GM18508 (cell line): ENCODE measurements around the gene ARHGAP18.

Experiments used
- ATAC-seq: cut with Tn5 transposase; IDR thresholded peaks from one replicate; pipeline ENCODE4 v1.9.1; 2021; ENCODE audit warnings: moderate number of reproducible peaks; ENCODE audit not compliant: insufficient read depth, unreplicated experiment

Gene ARHGAP18

DNA sequence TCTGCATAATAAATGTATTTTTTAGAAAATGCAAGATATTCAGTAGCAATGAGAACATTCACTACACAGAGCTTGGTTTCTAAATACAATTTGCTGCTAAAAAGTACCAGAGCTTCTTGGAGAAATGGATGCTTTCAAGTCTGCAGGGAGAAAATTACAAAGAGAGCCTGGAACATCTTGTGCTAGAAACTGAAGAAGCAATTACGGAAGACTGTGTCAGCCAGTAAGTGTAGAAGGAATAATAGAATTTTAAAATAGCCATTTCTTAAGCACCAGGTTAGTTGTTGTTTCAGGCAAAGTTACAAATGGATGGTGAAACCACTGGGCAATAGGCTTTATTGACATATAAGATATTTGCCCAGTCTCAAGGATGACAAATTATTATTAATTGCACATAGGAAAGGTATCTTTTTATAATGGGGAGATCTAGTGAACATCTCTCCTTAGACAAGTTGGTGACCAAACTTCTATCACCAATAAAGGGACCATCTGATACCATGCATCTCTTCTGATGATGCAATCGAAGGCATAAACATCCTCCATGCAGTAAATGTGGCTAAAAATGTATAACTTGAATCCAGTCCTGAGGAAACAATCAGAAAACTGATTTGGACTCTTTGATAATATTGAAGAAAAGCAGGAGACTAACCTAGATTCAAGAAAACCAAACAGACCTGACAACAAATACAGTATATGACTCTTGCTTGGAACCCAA is 81.7 kb downstream of the ARHGAP18 start:
- no peak for ATAC-seq

DNA sequence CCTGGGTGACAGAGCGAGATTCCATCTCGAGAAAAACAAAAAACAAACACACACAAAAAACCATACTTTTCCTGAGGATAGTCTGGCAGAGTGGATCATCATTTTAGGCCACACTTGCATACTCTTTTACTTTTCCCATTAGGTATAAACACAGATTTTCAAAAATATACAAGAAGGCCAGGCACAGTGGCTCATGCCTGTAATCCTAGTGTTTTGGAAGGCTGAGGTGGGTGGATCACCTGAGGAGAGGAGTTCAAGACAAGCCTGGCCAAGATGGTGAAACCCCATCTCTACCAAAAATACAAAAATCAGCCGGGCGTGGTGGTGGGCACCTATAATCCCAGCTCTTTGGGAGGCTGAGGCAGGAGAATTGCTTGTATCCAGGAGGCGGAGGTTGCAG is 85.5 kb downstream of the ARHGAP18 start:
- no peak for ATAC-seq

DNA sequence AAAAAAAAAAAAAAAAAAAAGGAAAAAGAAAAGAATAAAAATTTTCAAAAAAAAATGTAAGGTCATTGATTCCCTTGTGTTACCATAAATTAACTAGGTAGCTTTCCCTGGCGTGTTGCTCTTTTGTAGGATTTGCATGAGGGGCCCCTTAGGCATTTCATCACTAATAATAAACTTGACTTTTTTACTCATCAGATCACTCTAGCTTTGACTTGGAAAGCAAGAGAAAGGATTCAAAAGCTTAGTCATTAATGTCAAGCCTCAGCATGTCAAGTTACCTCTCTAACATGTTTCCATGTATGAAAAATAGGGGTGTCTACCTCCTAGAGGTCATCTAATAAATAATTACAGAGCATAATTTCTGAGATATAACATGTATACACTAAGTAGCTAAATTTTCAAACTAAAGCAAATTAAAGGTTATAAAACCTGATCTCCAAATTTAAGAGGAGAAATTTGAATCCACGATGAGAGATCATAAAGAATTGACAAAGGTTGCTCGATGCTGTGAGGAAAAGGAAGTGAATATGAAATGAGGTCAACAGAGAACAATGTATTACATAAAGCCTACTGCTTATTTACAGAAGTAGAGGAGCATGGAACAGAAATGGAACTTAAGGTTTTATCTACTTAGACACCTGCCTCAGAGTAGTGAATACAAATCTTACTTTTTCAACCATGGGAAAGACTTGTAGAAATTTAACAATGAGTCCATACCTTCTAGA is 86.8 kb downstream of the ARHGAP18 start:
- no peak for ATAC-seq

DNA sequence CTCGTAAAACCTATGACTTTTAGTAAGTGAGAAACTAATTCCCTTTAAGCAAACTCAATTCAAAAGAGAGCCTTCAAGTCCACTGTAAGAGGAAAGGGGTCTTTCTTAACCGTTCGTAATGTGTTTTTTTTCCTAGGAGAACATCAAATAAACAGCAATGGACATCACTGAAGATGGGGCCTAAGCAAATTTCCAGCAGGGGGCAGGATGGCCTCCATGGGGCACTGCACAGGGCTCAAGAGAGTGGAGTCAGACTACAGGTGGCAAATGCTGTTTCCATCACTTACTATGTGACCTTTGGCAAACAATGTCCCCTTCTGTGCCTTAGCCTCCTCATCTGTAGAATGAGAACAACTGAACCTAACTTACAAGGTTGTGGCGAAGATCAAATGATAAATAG is 88.7 kb downstream of the ARHGAP18 start:
- no peak for ATAC-seq

DNA sequence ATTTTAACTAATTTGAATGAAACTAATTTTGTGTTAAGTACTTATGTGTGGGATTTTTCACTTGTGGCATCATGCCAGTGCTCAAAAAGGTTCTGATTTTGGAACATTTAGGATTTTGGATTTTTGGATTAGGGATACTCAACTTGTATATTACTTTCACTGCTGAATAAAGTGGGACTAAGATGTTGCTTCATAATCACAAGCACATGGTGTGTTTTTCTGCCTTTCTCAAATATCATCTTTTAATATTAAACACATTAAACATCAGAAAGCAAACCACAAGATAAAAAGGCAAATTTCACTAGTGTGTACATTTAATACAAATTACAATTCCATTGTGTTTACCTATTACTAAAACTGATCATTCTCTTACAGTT is 89.8 kb downstream of the ARHGAP18 start:
- no peak for ATAC-seq

DNA sequence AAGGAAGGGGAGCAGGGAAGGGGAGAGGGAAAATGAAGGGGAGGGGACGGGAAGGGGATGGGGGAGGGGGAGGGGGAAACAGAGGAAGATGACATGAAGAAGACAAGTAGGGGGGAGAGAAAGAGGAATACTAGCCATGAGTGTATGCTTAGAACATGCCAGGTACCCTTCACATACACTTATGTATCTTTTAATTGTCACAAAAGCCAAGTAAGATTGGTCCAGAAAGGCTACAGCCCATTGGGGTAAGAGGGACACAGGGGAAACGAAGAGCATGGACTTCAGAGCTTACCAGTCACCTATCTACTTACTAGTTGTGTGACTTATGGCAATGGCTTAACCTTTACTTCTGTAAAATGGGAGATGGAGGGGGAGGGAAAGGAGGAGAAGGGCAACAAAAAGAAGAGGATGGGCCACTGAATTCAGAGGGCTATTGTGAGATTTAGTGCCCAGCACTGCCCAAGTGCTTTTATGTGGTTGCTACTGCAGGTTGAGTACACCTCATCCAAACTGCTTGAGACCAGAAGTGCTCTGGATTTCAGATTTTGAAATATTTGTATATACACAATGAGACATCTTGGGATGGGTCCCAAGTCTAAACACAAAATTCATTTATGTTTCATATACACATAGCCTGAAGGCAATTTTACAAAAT is 90.3 kb downstream of the ARHGAP18 start:
- ATAC-seq, result no peak

DNA sequence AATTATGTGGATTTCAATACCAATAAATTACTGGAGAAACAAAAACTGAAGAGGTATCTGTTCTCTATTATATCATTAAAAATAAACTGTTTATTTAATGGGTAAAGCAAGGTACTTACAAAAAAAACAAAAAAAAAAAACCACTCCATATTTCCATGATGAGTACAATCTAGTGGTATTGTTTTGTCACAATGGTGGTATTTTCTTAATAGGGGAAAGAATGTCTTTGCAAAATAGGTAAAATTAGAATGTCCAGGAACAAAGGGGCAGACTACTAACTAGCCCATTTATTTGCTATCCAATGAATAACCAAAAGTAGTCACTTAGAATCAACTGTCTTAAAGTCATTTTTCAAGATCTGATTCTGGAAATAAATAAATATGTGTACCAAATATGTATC is 92.0 kb downstream of the ARHGAP18 start:
- no peak for ATAC-seq

DNA sequence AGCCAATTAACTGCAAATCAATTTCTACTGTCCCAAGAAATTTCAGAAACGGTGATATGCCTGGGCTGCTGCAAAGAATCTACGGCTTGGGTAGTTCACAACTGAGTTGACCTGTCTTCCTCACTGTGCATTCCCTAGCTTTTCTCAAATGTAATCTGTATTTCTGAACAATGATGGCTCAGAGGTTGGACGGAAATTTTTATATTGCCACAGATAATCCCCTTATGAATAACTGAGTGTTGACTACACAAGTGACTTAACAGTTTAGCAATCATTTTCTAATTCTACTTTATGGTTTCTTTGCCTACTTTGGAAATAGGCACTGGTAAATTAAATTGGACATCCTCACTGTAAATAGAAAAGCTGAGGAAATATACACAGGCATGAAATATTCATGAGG is 94.5 kb downstream of the ARHGAP18 start:
- no peak for ATAC-seq

DNA sequence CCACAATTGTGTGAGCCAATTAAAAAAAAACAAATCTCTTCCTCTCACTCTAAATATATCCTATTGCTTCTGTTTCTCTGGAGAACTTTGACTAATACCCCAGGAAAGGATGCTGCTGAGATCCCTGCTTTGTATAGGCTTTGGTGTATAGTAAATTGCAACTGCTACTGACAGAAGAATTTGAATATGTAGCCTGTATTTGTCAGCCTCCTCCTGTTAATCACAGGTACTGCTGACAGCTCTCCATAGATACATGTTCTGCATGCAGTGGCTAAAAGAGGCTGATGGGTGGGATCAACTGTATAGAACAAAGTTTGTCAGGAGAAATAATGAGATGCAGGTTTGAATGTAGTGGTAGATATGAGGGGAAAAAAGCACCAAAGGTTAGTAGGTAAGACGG is 95.0 kb downstream of the ARHGAP18 start:
- ATAC-seq, result no peak

DNA sequence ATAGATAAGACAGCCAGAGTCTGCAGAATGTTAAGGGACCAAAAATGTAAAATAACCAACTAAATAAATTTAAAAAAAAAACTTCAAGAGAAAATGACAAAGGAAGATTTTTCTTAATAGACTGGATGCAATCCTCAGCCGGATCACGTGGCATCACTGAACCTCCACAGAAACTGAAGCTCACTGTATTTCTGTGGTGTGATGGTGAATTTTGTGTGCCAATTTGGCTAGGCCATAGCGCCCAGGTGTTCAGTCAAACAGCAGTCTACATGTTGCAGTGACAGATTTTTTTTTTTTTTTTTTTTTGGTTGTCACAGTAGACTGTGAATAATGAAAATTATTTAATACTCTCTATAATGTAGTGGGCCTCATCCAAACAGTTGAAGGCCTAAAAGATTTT is 95.5 kb downstream of the ARHGAP18 start:
- no peak for ATAC-seq

DNA sequence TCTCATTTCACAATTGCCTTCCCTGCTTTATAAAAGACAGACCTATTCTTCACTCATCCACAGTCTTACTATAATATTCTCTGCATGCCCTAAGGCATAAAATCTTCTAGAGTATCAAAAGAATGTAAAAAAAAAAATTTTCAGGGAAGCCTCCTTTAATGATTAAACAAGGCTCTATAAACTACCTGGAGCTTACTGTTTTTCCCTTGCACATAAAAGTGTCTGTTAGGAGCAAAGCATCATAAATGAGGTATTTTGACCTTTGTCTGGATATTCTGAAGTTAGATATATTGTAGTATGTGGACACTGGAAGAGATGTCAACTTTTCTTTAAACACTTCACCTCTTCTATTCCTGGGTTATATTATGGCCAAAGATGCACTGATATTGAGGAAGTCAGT is 97.5 kb downstream of the ARHGAP18 start:
- ATAC-seq, result no peak

DNA sequence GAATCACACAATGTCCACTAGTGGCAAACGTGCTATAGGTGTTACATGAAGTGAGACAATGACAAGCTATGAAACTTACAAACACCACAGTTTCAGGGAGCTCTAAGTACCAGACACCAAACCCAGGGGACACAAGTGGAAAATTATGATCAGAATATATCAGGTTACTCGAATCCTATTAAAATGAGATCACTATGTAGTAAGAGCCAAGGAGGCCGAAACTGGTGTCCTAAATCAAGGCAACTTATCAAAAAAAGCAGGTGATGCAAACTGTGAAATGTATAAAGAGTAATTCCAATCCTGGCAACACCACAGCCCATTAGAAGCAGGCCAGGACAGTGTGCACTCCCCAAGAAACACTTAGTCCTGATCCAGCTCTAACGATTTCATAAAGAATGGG is 100.3 kb downstream of the ARHGAP18 start:
- ATAC-seq, result no peak

DNA sequence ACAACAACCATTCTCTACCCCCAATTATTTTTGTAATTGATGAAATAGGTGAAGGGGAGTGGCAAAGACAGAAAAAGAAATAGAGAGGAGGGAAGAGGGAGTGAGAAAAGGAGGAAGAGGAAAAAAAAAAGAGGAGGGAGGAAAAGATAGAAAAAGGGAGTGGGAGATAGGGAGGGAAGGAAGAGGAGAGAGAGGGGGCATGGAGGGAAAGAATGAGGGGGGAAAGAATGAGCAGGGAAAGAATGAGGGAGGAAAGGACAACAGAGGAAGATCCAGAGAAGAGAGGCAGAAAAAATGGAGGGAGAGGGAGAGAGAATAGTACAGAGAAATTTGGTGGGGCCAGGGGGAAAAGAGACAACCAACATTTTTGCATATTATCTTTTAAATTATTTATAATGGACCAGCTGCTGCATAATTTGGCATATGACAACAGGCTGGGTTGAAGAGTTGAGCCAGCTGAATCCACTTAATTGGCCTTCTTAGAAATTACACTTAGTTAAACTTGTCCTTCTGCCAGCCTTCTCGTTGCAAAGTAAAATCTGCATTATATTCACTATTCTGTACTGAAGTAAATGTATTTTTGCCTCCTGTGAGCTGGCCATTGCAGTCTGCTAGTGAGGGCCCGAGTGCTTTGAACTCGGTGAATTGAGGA is 101.0 kb downstream of the ARHGAP18 start:
- no peak for ATAC-seq

DNA sequence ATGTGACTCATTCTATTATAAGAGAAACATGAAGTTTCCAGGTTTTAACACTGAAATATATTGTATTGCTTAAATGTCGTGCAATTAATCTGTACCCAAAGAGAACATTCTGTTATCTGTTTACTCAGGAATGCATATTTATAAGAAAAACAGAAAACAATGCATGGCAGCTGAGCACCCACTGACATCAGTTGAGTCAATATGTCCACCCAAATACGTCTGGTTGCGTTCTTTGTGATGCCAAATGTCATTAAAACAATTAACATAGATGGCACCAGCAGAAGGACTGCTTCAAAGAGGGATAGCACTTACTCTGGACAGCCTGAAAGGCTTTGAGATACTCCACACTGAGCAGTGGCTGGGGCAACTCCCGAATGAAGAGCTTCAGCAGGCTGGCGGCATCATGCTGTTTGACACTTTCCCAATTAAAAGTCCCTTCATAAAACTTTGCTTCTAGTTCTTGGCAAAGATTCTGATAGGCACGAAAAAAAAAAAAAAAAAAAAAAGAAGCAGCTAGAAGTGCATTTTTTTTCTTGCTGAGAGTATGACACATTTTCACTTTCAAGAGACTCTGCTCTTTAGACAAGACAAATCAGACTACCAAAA is 102.3 kb downstream of the ARHGAP18 start:
- ATAC-seq, result no peak

DNA sequence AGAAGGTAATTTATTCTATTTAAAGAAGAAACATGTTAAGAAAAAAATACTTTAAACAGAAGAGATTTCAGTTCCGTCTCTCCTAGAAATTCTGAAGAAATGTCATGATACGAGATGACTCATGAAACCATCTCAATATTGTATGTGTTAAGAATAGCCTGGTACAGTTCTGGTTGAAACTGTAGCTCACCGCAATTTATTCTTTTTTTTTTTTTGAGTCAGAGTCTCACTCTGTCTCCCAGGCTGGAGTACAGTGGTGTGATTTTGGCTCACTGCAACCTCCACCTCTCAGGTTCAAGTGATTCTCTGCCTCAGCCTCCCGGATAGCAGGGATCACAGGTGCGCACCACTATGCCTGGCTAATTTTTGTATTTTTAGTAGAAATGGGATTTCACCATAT is 103.3 kb downstream of the ARHGAP18 start:
- no peak for ATAC-seq

DNA sequence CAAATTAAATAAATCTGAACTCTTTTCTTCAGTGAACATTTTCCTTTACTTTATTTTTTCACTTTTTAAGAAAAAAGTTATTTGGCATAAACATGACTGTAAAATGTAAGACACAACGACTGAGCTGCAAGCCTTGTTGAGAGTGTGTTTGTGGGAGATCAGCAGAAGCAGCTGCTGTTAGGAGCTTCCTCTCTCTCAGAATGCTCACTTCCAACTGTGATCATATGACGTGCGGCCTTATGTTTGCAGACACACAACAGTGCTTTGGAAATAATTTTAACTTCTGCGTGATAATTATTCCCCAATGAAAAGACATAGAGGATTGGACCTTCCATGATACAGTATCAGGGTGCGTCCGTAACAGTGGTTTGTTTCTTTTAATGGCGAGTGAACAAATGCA is 104.0 kb downstream of the ARHGAP18 start:
- no peak for ATAC-seq

DNA sequence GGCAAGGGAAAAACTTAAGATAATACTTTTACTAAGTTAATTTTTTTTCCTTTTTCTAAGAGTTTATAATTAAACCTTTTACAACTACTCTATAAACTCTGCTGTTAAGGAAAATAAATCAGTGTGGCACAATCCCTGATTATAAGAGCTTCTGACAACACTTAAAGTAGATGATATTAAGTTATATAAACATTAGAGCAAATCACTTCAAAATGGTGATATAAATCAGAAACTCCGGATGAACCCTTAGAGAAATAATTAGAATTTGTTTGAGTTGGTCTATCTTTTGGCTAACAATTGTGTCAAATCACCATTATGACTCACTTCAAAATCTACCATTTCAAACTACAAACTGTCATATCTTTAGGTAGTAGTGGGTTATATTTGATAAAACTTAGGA is 104.9 kb downstream of the ARHGAP18 start:
- no peak for ATAC-seq

DNA sequence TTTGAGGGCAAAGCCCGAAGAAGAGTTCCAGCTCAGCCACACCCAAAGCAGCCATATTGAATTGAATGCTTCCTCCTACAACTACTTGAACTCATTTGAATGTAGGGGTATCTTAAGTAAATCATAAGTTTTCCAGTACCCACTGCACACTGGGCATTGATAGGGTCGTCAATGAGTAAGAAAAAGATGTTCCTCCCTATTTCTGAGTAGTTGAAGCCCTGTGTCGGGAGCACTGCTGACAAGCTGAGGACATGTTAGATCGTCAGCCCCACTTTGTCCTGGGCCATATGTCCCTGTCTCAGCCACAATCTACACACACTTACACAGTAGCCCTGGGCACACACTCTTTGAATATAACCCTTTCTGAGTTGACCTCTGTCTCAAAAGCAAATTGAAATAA is 105.7 kb downstream of the ARHGAP18 start:
- no peak for ATAC-seq

DNA sequence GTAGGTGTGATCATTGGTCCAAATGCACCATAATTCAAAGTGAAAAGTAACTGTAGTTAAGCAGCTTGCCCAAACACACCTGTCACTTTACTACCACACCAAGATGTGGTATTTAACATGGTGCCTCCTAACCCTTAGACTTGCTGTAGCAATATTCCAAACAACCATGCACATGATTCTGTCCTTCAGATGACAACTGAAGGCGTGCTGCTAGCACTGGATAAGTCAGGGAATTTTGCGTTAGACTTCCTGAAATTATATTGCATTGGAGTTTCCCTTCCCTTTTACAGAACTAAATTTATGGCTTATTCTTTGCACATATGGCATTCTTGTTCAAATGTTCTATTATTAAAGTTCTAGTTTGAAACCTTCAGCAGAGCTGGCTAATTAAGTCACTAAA is 106.2 kb downstream of the ARHGAP18 start:
- no peak for ATAC-seq

DNA sequence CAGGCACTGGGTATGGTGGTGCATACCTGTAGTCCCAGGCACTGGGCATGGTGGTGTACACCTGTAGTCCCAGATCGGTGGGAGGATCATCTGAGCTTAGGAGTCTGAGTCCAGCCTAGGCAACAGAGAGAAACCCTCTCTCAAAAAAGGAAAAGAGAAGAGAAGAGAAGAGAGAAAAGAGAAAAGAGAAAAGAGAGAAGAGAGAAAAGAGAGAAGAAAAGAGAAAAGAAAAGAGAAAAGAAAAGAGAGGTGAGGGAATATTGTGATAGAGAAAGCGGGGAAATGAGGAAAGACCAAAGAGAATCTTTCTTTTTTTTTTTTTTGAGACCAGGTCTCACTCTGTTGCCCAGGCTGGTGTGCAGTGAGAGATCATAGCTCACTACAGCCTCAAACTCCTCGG is 108.7 kb downstream of the ARHGAP18 start:
- ATAC-seq, result no peak

DNA sequence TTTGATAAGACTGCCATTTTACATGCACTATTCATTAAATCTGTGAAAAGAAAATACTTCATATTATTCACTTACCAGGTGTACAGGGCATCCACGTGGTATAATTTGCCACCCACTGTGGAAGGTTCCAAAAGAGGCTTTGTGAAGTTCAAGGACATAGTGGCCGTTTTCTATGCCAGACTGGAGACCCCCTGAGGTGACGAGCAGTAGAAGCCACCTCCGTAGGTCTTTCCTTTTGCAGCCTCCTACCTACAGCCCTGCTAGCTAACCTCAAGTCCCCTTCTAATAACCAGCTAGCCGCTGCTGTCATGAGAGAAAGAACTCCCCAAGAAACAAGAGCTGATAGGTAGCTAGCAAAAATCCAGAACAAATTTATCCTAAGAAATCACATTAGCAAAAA is 110.5 kb downstream of the ARHGAP18 start:
- ATAC-seq, result no peak
